GM18508 (cell line): ENCODE data around the gene FLNA.
"Not testable (repeated sequence)": the region's sequence is repeated elsewhere in the genome, so short reads cannot be mapped to it uniquely, and the experiment has no call there.

Experiments
- ATAC-seq: cut with Tn5 transposase; IDR thresholded peaks from one replicate; pipeline ENCODE4 v1.9.1; 2021; ENCODE audit warnings: moderate number of reproducible peaks; ENCODE audit not compliant: insufficient read depth, unreplicated experiment

Gene FLNA

DNA sequence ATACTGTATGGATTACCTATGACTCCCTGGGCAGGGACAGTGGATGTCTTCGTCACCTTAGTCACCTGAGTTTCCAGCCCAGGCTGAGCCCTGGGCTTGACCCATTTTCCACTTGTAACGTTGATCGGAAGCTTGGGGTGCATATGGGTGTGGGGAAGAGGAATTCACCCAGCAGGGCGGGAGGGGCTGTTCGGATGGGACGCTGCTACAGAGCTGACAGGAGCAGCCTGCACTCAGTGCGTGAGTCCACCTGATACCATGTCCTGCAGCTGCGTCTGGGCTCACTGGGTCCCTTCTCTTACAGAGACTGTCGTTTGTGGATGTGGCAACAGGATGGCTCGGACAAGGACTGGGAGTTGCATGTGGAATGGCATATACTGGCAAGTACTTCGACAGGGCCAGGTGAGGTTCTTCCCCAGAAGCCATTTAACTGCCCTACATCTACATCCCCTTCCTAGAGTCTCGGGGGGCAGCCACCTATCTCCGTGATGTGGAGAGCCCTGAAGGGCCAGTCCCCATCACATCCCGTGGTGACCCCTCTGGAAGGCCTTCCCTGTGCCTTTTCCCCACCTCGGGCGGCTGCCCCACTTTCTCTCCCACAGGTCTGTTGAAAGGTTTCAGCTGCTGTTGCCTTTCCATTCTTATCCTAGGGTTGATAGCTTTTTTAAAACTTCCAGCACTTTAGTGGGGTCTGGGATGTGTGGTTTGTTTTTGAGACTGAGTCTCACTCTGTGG is 65.2 kb downstream of the FLNA start:
- no peak for ATAC-seq

DNA sequence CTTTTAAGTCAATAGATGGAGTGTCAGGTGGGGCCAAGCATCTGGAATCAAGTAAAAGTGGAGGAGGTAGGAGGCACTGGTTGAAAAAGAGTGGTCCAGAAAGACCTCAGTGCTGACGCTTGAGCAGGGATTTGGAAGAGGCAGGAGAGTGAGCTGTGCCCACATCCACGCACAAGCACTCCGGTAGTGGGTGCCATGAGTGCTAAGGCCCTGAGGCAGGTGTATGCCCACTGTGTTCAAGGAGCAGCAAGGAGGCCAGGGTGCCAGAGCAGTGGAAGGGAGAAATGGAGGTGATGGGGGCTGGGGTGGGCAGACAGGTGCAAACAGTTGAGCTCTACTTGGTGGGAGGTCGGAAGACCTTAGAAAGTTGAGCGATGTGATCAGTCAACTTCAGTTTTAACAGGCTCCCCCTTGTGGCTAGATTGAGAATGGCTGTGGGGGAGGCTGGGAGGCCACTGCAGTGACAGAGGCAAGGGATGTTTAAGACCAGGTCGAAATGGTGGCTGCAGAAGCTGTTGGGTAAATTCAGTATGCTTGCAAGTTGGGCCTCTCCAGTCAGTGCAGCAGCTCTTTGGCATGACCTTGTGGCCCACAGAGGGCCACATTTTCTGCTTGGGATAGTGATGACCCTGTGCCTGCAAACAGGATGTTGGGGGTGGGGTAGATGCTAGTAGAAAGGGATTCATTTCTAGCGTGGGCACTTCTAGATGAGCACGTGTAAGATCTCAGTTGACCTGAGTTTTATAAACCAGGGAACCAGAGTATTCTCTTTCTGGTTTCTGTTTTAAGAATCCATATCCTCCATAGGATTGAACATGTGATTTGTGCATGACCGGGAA is 66.1 kb downstream of the FLNA start:
- no peak for ATAC-seq

DNA sequence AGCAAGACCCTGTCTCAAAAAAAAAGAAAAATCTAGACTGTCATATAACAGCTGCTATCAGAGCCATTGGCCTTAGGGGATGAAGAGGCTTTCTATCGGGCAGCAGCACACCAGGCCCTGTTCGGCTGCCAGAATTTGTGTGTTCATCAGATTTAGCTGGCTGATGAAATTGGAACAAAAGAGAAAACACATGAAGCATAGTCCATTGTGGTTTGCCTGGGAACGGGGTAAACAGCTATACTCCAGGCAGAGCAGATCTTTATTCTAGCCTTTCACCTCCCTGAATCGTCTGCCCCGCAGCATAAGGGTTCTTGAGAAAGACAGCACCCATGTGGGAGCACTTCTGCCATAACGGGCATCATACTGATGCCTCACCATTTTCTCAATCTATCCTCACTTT is 67.2 kb downstream of the FLNA start:
- ATAC-seq = no peak

DNA sequence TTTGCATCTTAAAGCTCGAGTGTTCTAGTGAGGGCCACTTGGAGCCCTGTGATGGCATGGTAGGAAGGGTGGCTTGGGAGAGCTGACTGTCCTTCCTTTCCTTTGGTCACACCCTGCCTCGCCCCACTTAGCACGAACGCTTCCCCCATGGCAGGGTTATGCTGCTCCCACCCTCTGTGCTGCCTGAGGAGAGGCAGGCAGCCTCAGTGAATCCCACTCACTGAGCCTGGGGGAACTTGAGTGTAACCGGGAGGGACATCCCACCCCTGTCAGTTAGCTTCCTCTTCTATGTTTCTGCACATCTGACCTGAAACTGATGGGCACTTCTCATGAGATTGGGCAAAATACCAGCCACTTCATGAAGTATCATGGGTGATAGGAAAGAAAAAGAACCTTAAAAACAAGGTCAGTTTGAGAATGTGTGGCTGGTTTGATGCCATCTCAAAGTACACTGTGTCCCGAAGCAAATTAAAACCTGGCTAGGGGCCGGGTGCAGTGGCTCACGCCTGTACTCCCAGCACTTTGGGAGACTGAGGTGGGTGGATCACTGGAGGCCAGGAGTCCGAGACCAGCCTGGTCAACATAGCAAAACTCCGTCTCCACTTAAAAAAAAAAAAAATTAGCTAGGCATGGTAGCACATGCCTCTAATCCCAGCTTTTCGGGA is 68.8 kb downstream of the FLNA start:
- no peak for ATAC-seq

DNA sequence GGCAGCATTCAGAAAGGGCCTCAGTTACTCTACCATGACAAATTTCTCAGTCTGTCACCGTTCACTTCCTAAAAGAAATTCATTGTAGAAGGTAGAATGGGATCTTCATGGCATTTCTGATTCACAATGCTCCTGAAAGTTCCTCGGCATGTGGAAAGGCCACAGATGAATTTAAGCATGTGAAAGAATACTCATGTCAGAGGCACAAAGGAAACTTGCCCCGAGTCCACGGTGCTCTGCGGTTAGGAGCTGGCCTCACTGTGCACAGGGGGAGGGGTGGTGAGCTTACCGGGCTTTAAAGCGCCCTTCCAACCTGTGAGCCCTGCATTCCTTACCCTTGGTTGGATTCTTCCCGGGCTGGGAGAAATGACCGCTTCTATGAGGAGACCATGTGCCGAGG is 69.6 kb downstream of the FLNA start:
- ATAC-seq = no peak

DNA sequence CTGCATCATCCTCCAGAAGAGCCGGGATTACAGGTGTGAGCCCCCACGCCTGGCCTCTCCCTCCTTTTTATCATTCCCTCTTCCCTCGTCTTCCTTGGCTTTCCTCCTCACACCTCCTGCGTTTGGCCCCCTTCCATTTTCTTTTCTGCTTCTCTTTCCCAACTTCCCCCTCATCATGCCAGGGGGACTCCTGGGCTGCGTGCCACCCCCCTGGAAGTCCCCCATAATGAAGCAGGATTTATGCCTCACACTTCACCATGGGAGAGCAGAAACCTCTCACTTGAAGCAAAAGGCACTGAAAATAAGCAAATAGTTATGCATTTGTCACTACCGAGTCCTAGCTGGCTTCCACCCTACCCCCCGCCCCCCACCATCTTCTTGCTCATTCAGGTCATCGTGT is 71.0 kb downstream of the FLNA start:
- ATAC-seq = no peak

DNA sequence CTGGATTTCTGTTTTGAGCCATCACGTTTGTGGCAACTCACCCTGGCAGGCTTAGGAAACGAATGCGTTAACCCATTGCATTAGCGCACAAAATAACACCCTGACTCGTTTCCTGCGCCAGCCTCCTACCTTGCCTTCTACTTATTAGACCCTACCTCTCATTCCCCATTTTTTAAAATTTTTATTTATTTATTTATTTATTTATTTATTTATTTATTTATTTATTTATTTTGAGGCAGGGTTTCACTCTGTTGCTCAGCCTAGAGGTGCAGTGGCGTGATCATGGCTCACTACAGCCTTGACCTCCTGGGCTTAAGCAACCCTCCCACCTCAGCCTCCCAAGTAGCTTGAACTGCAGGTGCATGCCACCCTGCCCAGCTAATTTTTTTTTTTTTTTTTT is 71.4 kb downstream of the FLNA start:
- ATAC-seq = not testable (repeated sequence)

DNA sequence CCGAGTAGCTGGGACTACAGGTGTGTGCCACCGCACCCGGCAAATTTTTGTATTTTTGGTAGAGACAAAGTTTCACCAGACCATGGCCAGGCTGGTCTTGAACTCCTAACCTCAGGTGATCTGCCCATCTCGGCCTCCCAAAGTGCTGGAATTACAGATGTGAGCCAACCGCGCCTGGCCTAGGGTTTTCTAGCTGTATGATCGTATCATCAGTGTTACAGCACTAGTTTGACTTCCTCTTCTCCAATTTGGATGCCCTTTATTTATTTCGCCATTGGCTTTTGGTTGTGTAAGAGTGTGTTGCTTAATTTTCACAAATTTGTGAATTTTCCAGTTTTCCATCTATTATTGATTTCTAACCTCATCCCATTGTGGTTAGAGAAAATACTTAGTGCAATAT is 73.6 kb downstream of the FLNA start:
- no peak for ATAC-seq
